Astrocyte (in vitro differentiated cells and primary cell): ENCODE data around the gene PRRX2. TPM values are rescaled to one million over a fixed set of nuclear protein-coding genes. Genes with fewer than 3 reads are reported as not detected.

Experiments used
- DNase-seq: peaks from one replicate; pipeline ENCODE4 v3.0.0-alpha.2; 2010; ENCODE audit warnings: low read depth
- FAIRE-seq: peaks from 2 replicates; lab custom pipeline; 2011; peaks lifted over from hg19 to GRCh38; lab: Jason Lieb, UNC
- H2AFZ ChIP-seq: 2 replicates; pipeline ENCODE4 v1.6.0; 2012; ENCODE audit warnings: low read depth, low read length, inconsistent platforms
- H3K27ac ChIP-seq: 2 replicates; pipeline ENCODE4 v1.5.1; 2011; ENCODE audit warnings: low read depth, low read length, inconsistent platforms
- H3K27me3 ChIP-seq: 2 replicates; pipeline ENCODE4 v1.6.0; 2011; ENCODE audit warnings: low read length, inconsistent platforms; ENCODE audit not compliant: insufficient read depth
- H3K36me3 ChIP-seq: 2 replicates; pipeline ENCODE4 v1.5.1; 2011; ENCODE audit warnings: low read length, inconsistent platforms; ENCODE audit not compliant: insufficient read depth
- H3K4me1 ChIP-seq: 2 replicates; pipeline ENCODE4 v1.5.1; 2011; ENCODE audit warnings: low read length, inconsistent platforms; ENCODE audit not compliant: insufficient read depth
- H3K4me2 ChIP-seq: 2 replicates; pipeline ENCODE4 v1.6.0; 2012; ENCODE audit warnings: low read length, inconsistent platforms
- H3K4me3 ChIP-seq: 2 replicates; pipeline ENCODE4 v1.5.1; 2011; ENCODE audit warnings: low read depth, mild to moderate bottlenecking, low read length, inconsistent platforms; ENCODE audit not compliant: insufficient read depth
- H3K79me2 ChIP-seq: 2 replicates; pipeline ENCODE4 v1.6.0; 2012; ENCODE audit warnings: mild to moderate bottlenecking, low read length, inconsistent platforms; ENCODE audit not compliant: insufficient read depth
- H3K9ac ChIP-seq: 2 replicates; pipeline ENCODE4 v1.6.0; 2012; ENCODE audit warnings: mild to moderate bottlenecking, low read length, inconsistent platforms
- H3K9me3 ChIP-seq: 2 replicates; pipeline ENCODE4 v1.5.1; 2012; ENCODE audit warnings: low read depth, mild to moderate bottlenecking, low read length, inconsistent platforms; ENCODE audit not compliant: insufficient read depth
- H4K20me1 ChIP-seq: 2 replicates; pipeline ENCODE4 v1.6.0; 2012; ENCODE audit warnings: low read length, inconsistent platforms; ENCODE audit not compliant: insufficient read depth
- H3K27ac Mint-ChIP-seq: one replicate; pipeline ENCODE4 v1.8.0; 2021; ENCODE audit warnings: mild to moderate bottlenecking, mixed read lengths; ENCODE audit not compliant: unreplicated experiment
- H3K27me3 Mint-ChIP-seq: one replicate; pipeline ENCODE4 v1.8.0; 2021; ENCODE audit warnings: low read depth, mixed read lengths; ENCODE audit not compliant: unreplicated experiment
- H3K36me3 Mint-ChIP-seq: one replicate; pipeline ENCODE4 v1.8.0; 2021; ENCODE audit warnings: low read depth, mixed read lengths; ENCODE audit not compliant: unreplicated experiment
- H3K4me1 Mint-ChIP-seq: one replicate; pipeline ENCODE4 v1.8.0; 2021; ENCODE audit warnings: low read depth, mixed read lengths; ENCODE audit not compliant: unreplicated experiment
- H3K4me3 Mint-ChIP-seq: one replicate; pipeline ENCODE4 v1.8.0; 2021; ENCODE audit warnings: mild to moderate bottlenecking, moderate library complexity, mixed read lengths; ENCODE audit not compliant: unreplicated experiment
- H3K9me3 Mint-ChIP-seq: one replicate; pipeline ENCODE4 v1.8.0; 2021; ENCODE audit warnings: mild to moderate bottlenecking, mixed read lengths; ENCODE audit not compliant: unreplicated experiment
- EZH2 ChIP-seq: IDR thresholded peaks from 2 replicates; pipeline ENCODE4 v1.6.1; 2012; ENCODE audit warnings: mild to moderate bottlenecking, low read length, inconsistent platforms; ENCODE audit not compliant: insufficient read depth
- total RNA-seq: library from RNA; stranded (reverse); gene quantifications from 2 replicates; pipeline ENCODE4 v1.2.1, GENCODE V29; 2021
- TF ChIP-seq, protein P1 (sequence below): IDR thresholded peaks from 2 replicates; pipeline ENCODE4 v1.5.1; 2011; ENCODE audit warnings: low read depth, mild to moderate bottlenecking, inconsistent platforms, low read length, moderate library complexity; ENCODE audit not compliant: insufficient read depth

Gene PRRX2
- total RNA-seq, 1 donor from 2014 or later, result not detected

DNA sequence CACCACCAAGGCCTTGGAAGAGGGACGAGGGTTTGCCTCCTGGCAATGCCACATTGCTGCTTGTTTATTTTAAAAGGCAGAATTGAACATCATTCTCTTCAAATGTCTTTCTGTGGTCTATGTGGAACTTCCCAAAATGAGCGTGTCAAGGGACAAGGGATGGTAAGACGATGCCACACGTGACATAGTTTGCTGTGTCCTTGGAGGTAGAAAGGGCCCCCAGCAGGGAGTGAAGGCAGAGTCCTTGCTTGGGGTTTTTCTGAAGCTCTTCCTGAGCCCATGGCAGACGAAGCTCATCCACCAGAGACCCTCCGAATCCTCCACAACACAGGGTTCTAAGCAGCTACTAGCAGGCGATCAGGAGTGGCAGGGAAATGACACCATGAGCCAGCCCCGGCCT, 28.3 kb downstream of the PRRX2 start:
- Mint-ChIP-seq H3K36me3 (no peaks in the 10 kb centered on the region), H3K4me1 (no peaks in the 10 kb centered on the region), H3K27ac (no peak overlapping the region), H3K4me3 (no peak overlapping the region), H3K27me3 (peaks cover 39% of the 10 kb centered on the region), H3K9me3 (peaks cover 3% of the 10 kb centered on the region)
- Histone ChIP-seq H3K4me3 (no peak overlapping the region), H3K9ac (no peak overlapping the region), H2AFZ (no peak overlapping the region), H3K27ac (no peak overlapping the region), H3K4me1 (peaks cover 11% of the 10 kb centered on the region), H3K27me3 (peaks cover 12% of the 10 kb centered on the region), H3K36me3 (no peaks in the 10 kb centered on the region), H4K20me1 (no peaks in the 10 kb centered on the region), H3K4me2 (no peak overlapping the region), H3K9me3 (no peaks in the 10 kb centered on the region), H3K79me2 (no peaks in the 10 kb centered on the region)
- no peak for DNase-seq
- FAIRE-seq, result no peak
- TF ChIP-seq, protein P1, sequence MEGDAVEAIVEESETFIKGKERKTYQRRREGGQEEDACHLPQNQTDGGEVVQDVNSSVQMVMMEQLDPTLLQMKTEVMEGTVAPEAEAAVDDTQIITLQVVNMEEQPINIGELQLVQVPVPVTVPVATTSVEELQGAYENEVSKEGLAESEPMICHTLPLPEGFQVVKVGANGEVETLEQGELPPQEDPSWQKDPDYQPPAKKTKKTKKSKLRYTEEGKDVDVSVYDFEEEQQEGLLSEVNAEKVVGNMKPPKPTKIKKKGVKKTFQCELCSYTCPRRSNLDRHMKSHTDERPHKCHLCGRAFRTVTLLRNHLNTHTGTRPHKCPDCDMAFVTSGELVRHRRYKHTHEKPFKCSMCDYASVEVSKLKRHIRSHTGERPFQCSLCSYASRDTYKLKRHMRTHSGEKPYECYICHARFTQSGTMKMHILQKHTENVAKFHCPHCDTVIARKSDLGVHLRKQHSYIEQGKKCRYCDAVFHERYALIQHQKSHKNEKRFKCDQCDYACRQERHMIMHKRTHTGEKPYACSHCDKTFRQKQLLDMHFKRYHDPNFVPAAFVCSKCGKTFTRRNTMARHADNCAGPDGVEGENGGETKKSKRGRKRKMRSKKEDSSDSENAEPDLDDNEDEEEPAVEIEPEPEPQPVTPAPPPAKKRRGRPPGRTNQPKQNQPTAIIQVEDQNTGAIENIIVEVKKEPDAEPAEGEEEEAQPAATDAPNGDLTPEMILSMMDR, result no peak
- no peak for TF ChIP-seq EZH2

DNA sequence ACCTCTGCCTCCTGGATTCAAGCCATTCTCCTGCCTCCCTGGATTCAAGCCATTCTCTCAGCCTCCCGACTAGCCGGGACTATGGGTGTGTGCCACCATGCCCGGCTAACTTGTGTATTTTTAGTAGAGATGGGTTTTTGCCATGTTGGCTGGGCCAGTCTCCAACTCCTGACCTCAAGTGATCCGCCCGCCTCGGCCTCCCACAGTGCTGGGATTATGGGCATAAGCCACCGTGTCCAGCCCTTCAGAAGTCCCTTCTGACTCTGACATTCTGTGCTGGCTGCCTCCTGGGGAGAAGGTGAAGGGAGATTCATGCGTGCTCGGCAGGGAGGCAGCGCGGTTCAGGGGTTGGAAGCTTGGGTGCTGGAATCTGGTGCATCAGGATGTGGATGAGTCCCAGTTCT, 28.8 kb downstream of the PRRX2 start:
- peaks cover 38% of the 10 kb centered on the region for H3K27me3 Mint-ChIP-seq

DNA sequence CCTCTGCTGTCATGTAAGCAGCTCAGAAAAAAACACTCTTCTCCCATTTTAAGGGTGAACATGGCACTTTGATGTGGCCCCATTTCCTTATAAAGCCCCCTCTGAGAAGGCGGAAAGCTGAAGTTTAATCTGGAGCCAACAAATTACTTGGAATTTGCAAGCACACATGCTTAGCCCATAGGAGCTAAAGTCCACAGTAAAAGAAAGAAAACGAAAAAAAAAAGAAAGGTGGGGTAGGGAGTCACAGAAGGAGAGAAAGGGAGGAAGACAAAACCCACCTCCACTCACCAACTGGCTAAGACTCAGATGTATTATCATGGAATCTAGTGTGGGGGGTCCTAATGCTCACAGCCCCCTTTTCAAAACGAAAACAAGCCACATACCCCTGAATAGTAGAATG, 30.4 kb downstream of the PRRX2 start:
- Mint-ChIP-seq H3K9me3 (peaks cover 3% of the 10 kb centered on the region), H3K27me3 (peaks cover 43% of the 10 kb centered on the region), H3K4me1 (no peaks in the 10 kb centered on the region), H3K36me3 (no peaks in the 10 kb centered on the region), H3K27ac (no peak overlapping the region), H3K4me3 (no peak overlapping the region)
- DNase-seq (no peak), FAIRE-seq (no peak)
- Histone ChIP-seq H4K20me1 (no peaks in the 10 kb centered on the region), H3K4me3 (no peak overlapping the region), H2AFZ (no peak overlapping the region), H3K36me3 (no peaks in the 10 kb centered on the region), H3K4me2 (no peak overlapping the region), H3K9ac (no peak overlapping the region), H3K27ac (no peak overlapping the region), H3K9me3 (no peaks in the 10 kb centered on the region), H3K4me1 (peaks cover 11% of the 10 kb centered on the region), H3K79me2 (no peaks in the 10 kb centered on the region), H3K27me3 (peaks cover 10% of the 10 kb centered on the region)
- TF ChIP-seq, protein P1, result no peak
- no peak for TF ChIP-seq EZH2

More for the DNA sequence above, 28.8 kb downstream of the PRRX2 start:
- Histone ChIP-seq H3K4me2 (no peak overlapping the region), H4K20me1 (no peaks in the 10 kb centered on the region), H3K36me3 (no peaks in the 10 kb centered on the region), H3K4me1 (peaks cover 11% of the 10 kb centered on the region), H3K4me3 (no peak overlapping the region), H3K9ac (no peak overlapping the region), H2AFZ (no peak overlapping the region), H3K79me2 (no peaks in the 10 kb centered on the region), H3K27me3 (peaks cover 10% of the 10 kb centered on the region), H3K9me3 (no peaks in the 10 kb centered on the region), H3K27ac (no peak overlapping the region)
- Mint-ChIP-seq H3K9me3 (peaks cover 3% of the 10 kb centered on the region), H3K4me1 (no peaks in the 10 kb centered on the region), H3K4me3 (no peak overlapping the region), H3K36me3 (no peaks in the 10 kb centered on the region), H3K27ac (no peak overlapping the region)
- FAIRE-seq (no peak), DNase-seq (no peak)
- TF ChIP-seq, protein P1, result no peak
